ENCODE results near the gene FAM151B. TPM values are rescaled to one million over a fixed set of nuclear protein-coding genes. Genes with fewer than 3 reads are reported as not detected.

The FAM151B gene
- total and polyA plus RNA-seq, 2 of the 13 experiments (the other 11 are each of a cell fraction or from before 2014, with no cell fraction given): 0.61 to 1.0 TPM

GRCh38 chr5:80466669-80467485 lies 21.0 kb upstream of the FAM151B start (continued):
- TF ChIP-seq ZNF609 (CRISPR knock-in tag; IDR thresholded peaks at IDR 0.05; ENCODE audit: borderline replicate concordance) (no peak), ZKSCAN8 (CRISPR knock-in tag; IDR thresholded peaks at IDR 0.05; ENCODE audit: borderline replicate concordance) (0 out of 2 replicates have a peak, but pooled peaks have one; percentile 68), HOXA3 (CRISPR knock-in tag; IDR thresholded peaks at IDR 0.05) (no peak), RAD21 (CRISPR knock-in tag; IDR thresholded peaks at IDR 0.05) (no peak), JDP2 (CRISPR knock-in tag; IDR thresholded peaks at IDR 0.05; ENCODE audit: borderline replicate concordance) (no peak), ZFYVE20 (CRISPR knock-in tag; IDR thresholded peaks at IDR 0.05; ENCODE audit: borderline replicate concordance, low read depth) (no peak), SRSF9 (IDR thresholded peaks at IDR 0.05; ENCODE audit: borderline replicate concordance, insufficient read depth, low read depth, low read length, poor library complexity, severe bottlenecking) (no peak), PATZ1 (CRISPR knock-in tag; IDR thresholded peaks at IDR 0.05) (0 out of 2 replicates have a peak, but pooled peaks have one; percentile 9), KDM5A (IDR thresholded peaks at IDR 0.05; ENCODE audit: borderline replicate concordance, low read length) (no peak), FOXK2 (IDR thresholded peaks at IDR 0.05) (no peak), NCOA5 (CRISPR knock-in tag; IDR thresholded peaks at IDR 0.05) (no peak), NCOA2 (CRISPR knock-in tag; IDR thresholded peaks at IDR 0.05) (no peak), ZNF709 (CRISPR knock-in tag; IDR thresholded peaks at IDR 0.05) (no peak), ZNF800 (CRISPR knock-in tag; IDR thresholded peaks at IDR 0.05) (no peak), HNF1B (CRISPR knock-in tag; IDR thresholded peaks at IDR 0.05) (no peak), ZMYM4 (CRISPR knock-in tag; IDR thresholded peaks at IDR 0.05) (peak; percentile 79), CEBPB (IDR thresholded peaks at IDR 0.05; ENCODE audit: borderline replicate concordance, low read depth, low read length) (no peak)

Measured in HepG2 (cell line).